HCT116 (cell line): ENCODE data around the gene AHRR. TPM values are rescaled to one million over a fixed set of nuclear protein-coding genes. Genes with fewer than 3 reads are reported as not detected.

Source experiments
- ATAC-seq: fragments of 200-7000 bp; cut with Tn5 transposase; 2 replicates; pipeline ENCODE4 v1.9.1; 2020; ENCODE audit warnings: mild to moderate bottlenecking, moderate library complexity
- BruUV-seq: library from RNA; stranded (reverse); fragments of 400-500 nt; replicated peaks from 2 replicates; lab custom pipeline; 2021; lab: Mats Ljungman, UMichigan
- CTCF ChIA-PET: fragments of 300-600 bp; sonication (Branson Sonifier 250); formaldehyde crosslinking; loops from one replicate; lab custom pipeline; 2021; ENCODE audit warnings: antibody characterized with exemption; lab: Charles Lee
- POLR2A ChIA-PET: fragments of 300-600, 350-600 bp; sonication (Branson Sonifier 250); formaldehyde crosslinking; loops from one replicate; lab custom pipeline; 2021; ENCODE audit warnings: antibody characterized with exemption; lab: Charles Lee
- RAD21 ChIA-PET, 2 experiments: fragments of 300-600 bp; sonication (Branson Sonifier 250); formaldehyde crosslinking; loops; one replicate each; lab custom pipeline; 2023; ENCODE audit warnings: low total read pairs in 2 of 2; ENCODE audit not compliant: uncharacterized antibody in 2 of 2, unreplicated experiment in 2 of 2, low non-redundant PET in 1 of 2; lab: Charles Lee
- DNase-seq: peaks from one replicate; pipeline ENCODE4 v3.0.0-alpha.2; 2010; ENCODE audit warnings: low read depth, low spot score
- H2AFZ ChIP-seq: fragments of 200-600 bp; shearing (Covaris generic), sonication (generic); 2 replicates; pipeline ENCODE4 v1.6.1; 2017; ENCODE audit warnings: low read depth, mixed run types, mixed read lengths, antibody characterized with exemption, low read length; ENCODE audit not compliant: poor library complexity, severe bottlenecking
- H3K27ac ChIP-seq: 2 replicates; pipeline ENCODE4 v1.5.1; 2012; ENCODE audit warnings: low read depth, low read length
- H3K27me3 ChIP-seq: fragments of 200-600 bp; sonication (generic); 2 replicates; pipeline ENCODE4 v1.6.1; 2016; ENCODE audit warnings: mixed run types, low read length, mixed read lengths; ENCODE audit not compliant: insufficient read depth
- H3K36me3 ChIP-seq, 2 experiments: fragments of 200-500 bp in 1 of 2; fragments of 200-600 bp in 1 of 2; sonication (Bioruptor generic) in 1 of 2; sonication (generic) in 1 of 2; 2 replicates each; pipeline versions ENCODE4 v1.5.1 to v1.6.1; 2014 to 2016; ENCODE audit warnings: low read length in 2 of 2, inconsistent platforms in 1 of 2, mixed read lengths in 1 of 2, mixed run types in 1 of 2; ENCODE audit not compliant: insufficient read depth in 2 of 2, control insufficient read depth in 1 of 2
- H3K4me1 ChIP-seq, 2 experiments: fragments of 200-600 bp in 1 of 2; sonication (generic) in 1 of 2; 2 replicates each; pipeline versions ENCODE4 v1.5.1 to v1.6.1; 2012 to 2017; ENCODE audit warnings: low read length in 2 of 2, inconsistent platforms in 1 of 2, mild to moderate bottlenecking in 1 of 2, mixed read lengths in 1 of 2, mixed run types in 1 of 2, moderate library complexity in 1 of 2; ENCODE audit not compliant: insufficient read depth in 2 of 2, control insufficient read depth in 1 of 2
- H3K4me2 ChIP-seq: fragments of 200-600 bp; sonication (generic); 2 replicates; pipeline ENCODE4 v1.6.1; 2017; ENCODE audit warnings: mixed run types, low read length, mixed read lengths
- H3K4me3 ChIP-seq, 2 experiments: fragments of 200-600 bp in 1 of 2; sonication (generic) in 1 of 2; replicated peaks in 1 of 2; 2 replicates each; pipeline ENCODE4 v1.5.1; 2011 to 2016; ENCODE audit warnings: low read length in 2 of 2, control low read depth in 1 of 2, low read depth in 1 of 2, mild to moderate bottlenecking in 1 of 2, mixed read lengths in 1 of 2, mixed run types in 1 of 2
- H3K79me2 ChIP-seq: fragments of 200-600 bp; sonication (generic); 2 replicates; pipeline ENCODE4 v1.6.1; 2017; ENCODE audit warnings: mild to moderate bottlenecking, mixed run types, low read length, moderate library complexity, mixed read lengths; ENCODE audit not compliant: insufficient read depth
- H3K9ac ChIP-seq: fragments of 200-600 bp; sonication (generic); 2 replicates; pipeline ENCODE4 v1.6.1; 2016; ENCODE audit warnings: low read length, mixed read lengths
- H3K9me2 ChIP-seq: fragments of 200-600 bp; sonication (generic), shearing (Covaris generic); 2 replicates; pipeline ENCODE4 v1.6.1; 2017; ENCODE audit warnings: mixed run types, mild to moderate bottlenecking, moderate library complexity; ENCODE audit not compliant: insufficient read depth
- H3K9me3 ChIP-seq, 2 experiments: fragments of 200-500 bp in 1 of 2; fragments of 200-600 bp in 1 of 2; sonication (Bioruptor generic) in 1 of 2; sonication (generic) in 1 of 2; 2 replicates each; pipeline ENCODE4 v1.6.1; 2014 to 2017; ENCODE audit warnings: low read length in 2 of 2, mixed read lengths in 2 of 2, inconsistent platforms in 1 of 2, low read depth in 1 of 2, mild to moderate bottlenecking in 1 of 2, mixed run types in 1 of 2, moderate library complexity in 1 of 2; ENCODE audit not compliant: control insufficient read depth in 1 of 2, insufficient read depth in 1 of 2
- H4K20me1 ChIP-seq: fragments of 200-600 bp; sonication (generic), shearing (Covaris generic); 2 replicates; pipeline ENCODE4 v1.6.1; 2017; ENCODE audit warnings: mixed run types, mild to moderate bottlenecking, moderate library complexity; ENCODE audit not compliant: insufficient read depth
- ATF3 ChIP-seq: IDR thresholded peaks from 2 replicates; pipeline ENCODE4 v1.6.1; 2012
- CBX3 ChIP-seq: IDR thresholded peaks from 2 replicates; pipeline ENCODE4 v1.6.1; 2012; ENCODE audit warnings: low read depth
- CEBPB ChIP-seq: IDR thresholded peaks from 2 replicates; pipeline ENCODE4 v1.6.1; 2012; ENCODE audit warnings: low read depth
- CTCF ChIP-seq, 3 experiments: fragments of 200-600 bp in 1 of 3; sonication (generic) in 1 of 3; IDR thresholded peaks in 2 of 3; conservative IDR thresholded peaks in 1 of 3; 2 replicates each; pipeline ENCODE4 v1.5.1; 2012 to 2017; ENCODE audit warnings: low read depth in 2 of 3, low read length in 2 of 3, antibody characterized with exemption in 1 of 3, borderline replicate concordance in 1 of 3, control low read depth in 1 of 3, mild to moderate bottlenecking in 1 of 3, mixed read lengths in 1 of 3, mixed run types in 1 of 3, moderate library complexity in 1 of 3; ENCODE audit not compliant: insufficient read depth in 1 of 3
- EGR1 ChIP-seq: IDR thresholded peaks from 2 replicates; pipeline ENCODE4 v1.6.1; 2012; ENCODE audit warnings: low read depth
- ELF1 ChIP-seq: IDR thresholded peaks from 2 replicates; pipeline ENCODE4 v1.6.1; 2012; ENCODE audit warnings: low read depth, borderline replicate concordance
- EZH2phosphoT487 ChIP-seq: fragments of 200-600 bp; IDR thresholded peaks from 2 replicates; pipeline ENCODE4 v1.6.1; 2018; ENCODE audit warnings: antibody characterized with exemption, borderline replicate concordance
- FOSL1 ChIP-seq: IDR thresholded peaks from 2 replicates; pipeline ENCODE4 v1.6.1; 2012; ENCODE audit warnings: low read depth
- JUND ChIP-seq: IDR thresholded peaks from 2 replicates; pipeline ENCODE4 v1.6.1; 2012
- POLR2A ChIP-seq: IDR thresholded peaks from 2 replicates; pipeline ENCODE4 v1.7.0; 2011; ENCODE audit warnings: borderline replicate concordance; ENCODE audit not compliant: insufficient read depth, insufficient read length; ENCODE audit errors: extremely low read depth
- POLR2AphosphoS5 ChIP-seq: IDR thresholded peaks from 2 replicates; pipeline ENCODE4 v1.6.1; 2011; ENCODE audit warnings: mild to moderate bottlenecking, low read depth, low read length, moderate library complexity
- RAD21 ChIP-seq: IDR thresholded peaks from 2 replicates; pipeline ENCODE4 v1.6.1; 2012; ENCODE audit warnings: low read depth, mild to moderate bottlenecking
- SIN3A ChIP-seq: IDR thresholded peaks from 2 replicates; pipeline ENCODE4 v1.6.1; 2012; ENCODE audit warnings: low read depth
- SRF ChIP-seq: IDR thresholded peaks from 2 replicates; pipeline ENCODE4 v1.6.1; 2012; ENCODE audit warnings: low read depth
- TCF7L2 ChIP-seq: IDR thresholded peaks from 2 replicates; pipeline ENCODE4 v1.7.0; 2011; ENCODE audit warnings: borderline replicate concordance, inconsistent platforms; ENCODE audit not compliant: insufficient read depth, insufficient read length; ENCODE audit errors: extremely low read depth
- YY1 ChIP-seq: IDR thresholded peaks from 2 replicates; pipeline ENCODE4 v1.6.1; 2011; ENCODE audit warnings: low read length, low read depth, moderate library complexity, mild to moderate bottlenecking; ENCODE audit not compliant: insufficient replicate concordance; ENCODE audit errors: extremely low read depth
- ZBTB33 ChIP-seq: IDR thresholded peaks from 2 replicates; pipeline ENCODE4 v1.6.1; 2011; ENCODE audit warnings: mild to moderate bottlenecking, low read length, moderate library complexity; ENCODE audit not compliant: insufficient replicate concordance; ENCODE audit errors: extremely low read depth
- ZFX ChIP-seq: fragments of 450-650 bp; IDR thresholded peaks from 2 replicates; pipeline ENCODE4 v1.6.1; 2017
- ZNF274 ChIP-seq: fragments of 200-500 bp; sonication (Bioruptor generic); IDR thresholded peaks from 2 replicates; pipeline ENCODE4 v1.6.1; 2014; ENCODE audit warnings: mild to moderate bottlenecking, low read depth, low read length, inconsistent platforms
- intact Hi-C: fragments of 100-400 bp; cut with micrococcal nuclease; formaldehyde crosslinking; loops from 2 replicates; pipeline ENCODE4 v1.10.0; 2022
- total RNA-seq: library from RNA; stranded (reverse); gene quantifications from one replicate; pipeline ENCODE4 v1.2.1, GENCODE V29; 2021; ENCODE audit not compliant: unreplicated experiment
- TF ChIP-seq, protein P1 (sequence below): IDR thresholded peaks from 2 replicates; pipeline ENCODE4 v1.6.1; 2012

AHRR gene
- total RNA-seq, 1 experiment from 2014 or later = 12.7 TPM

- POLR2A ChIA-PET = no interaction called here
- Histone ChIP-seq H3K4me1 (peaks cover 12 to 30% of the 10 kb centered on the region in 2 experiments), H3K4me2 (peak overlapping the region; percentile 9; the same call in 1 of the 2 replicates), H3K9me2 (no peaks in the 10 kb centered on the region), H3K79me2 (peaks cover 56% of the 10 kb centered on the region), H3K4me3 (no peak overlapping the region), H2AFZ (no peak overlapping the region), H3K9me3 (no peaks in the 10 kb centered on the region), H3K27ac (0 out of 2 replicates have a peak overlapping the region, but pooled peaks have one; percentile 5), H4K20me1 (0 out of 2 replicates have a peak, but pooled peaks cover 3% of the 10 kb centered on the region), H3K9ac (no peak overlapping the region), H3K27me3 (no peaks in the 10 kb centered on the region), H3K36me3 (peaks cover 20 to 30% of the 10 kb centered on the region in 2 experiments; a peak in 3 of 4 replicates)
- intact Hi-C loops = loop anchor here (10.0 kb wide), 2 partner anchors 459 to 719 kb away; no protein-coding TSS in a partner anchor
- BruUV-seq = no TSS peak
- ATAC-seq (no peak), DNase-seq (no peak)
- CTCF ChIA-PET = interaction anchor here (0.8 to 2.0 kb wide), 15 partner anchors 9 to 1148 kb away, joined by 3 to 12 read pairs (median 4); partner anchors contain the start of gene PDCD6
- RAD21 ChIA-PET = interaction anchor here (1.0 to 1.5 kb wide), 2 partner anchors 129 kb away, joined by 3 to 8 read pairs; no protein-coding TSS in a partner anchor
- TF ChIP-seq RAD21 (no peak), CBX3 (no peak), POLR2AphosphoS5 (no peak), SRF (no peak), CTCF (IDR thresholded peaks at IDR 0.05 in 2 of 3, conservative IDR thresholded peaks at IDR 0.05 in 1 of 3; ENCODE audit: borderline replicate concordance in 1 of 3, insufficient read depth in 1 of 3, low read depth in 2 of 3, low read length in 2 of 3) (no peak), ELF1 (no peak), FOSL1 (no peak), POLR2A (no peak), SIN3A (no peak), TCF7L2 (no peak), ZNF274 (no peak), YY1 (no peak), EZH2phosphoT487 (no peak), EGR1 (no peak), CEBPB (no peak), ATF3 (no peak), JUND (no peak), ZFX (no peak), ZBTB33 (no peak)
- TF ChIP-seq, protein P1, sequence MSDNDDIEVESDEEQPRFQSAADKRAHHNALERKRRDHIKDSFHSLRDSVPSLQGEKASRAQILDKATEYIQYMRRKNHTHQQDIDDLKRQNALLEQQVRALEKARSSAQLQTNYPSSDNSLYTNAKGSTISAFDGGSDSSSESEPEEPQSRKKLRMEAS = no peak
Observed at GRCh38 chr5:446066-446882, 124.8 kb downstream of the AHRR start.
